NCI-H345 treated with DMSO at 0.1 percent for 48 hours (cell line): ENCODE results near the gene VRK3.
A peak's percentile ranks its signal among the peaks of the same experiment; 100 is the strongest.
"Not testable (repeated sequence)": the region's sequence is repeated elsewhere in the genome, so short reads cannot be mapped to it uniquely, and the experiment has no call there.

Source experiments
- DNase-seq: peaks from one replicate; lab custom pipeline; 2025; ENCODE audit not compliant: unreplicated experiment; lab: John Stamatoyannopoulos, UW

The VRK3 gene, protein sequence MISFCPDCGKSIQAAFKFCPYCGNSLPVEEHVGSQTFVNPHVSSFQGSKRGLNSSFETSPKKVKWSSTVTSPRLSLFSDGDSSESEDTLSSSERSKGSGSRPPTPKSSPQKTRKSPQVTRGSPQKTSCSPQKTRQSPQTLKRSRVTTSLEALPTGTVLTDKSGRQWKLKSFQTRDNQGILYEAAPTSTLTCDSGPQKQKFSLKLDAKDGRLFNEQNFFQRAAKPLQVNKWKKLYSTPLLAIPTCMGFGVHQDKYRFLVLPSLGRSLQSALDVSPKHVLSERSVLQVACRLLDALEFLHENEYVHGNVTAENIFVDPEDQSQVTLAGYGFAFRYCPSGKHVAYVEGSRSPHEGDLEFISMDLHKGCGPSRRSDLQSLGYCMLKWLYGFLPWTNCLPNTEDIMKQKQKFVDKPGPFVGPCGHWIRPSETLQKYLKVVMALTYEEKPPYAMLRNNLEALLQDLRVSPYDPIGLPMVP

DNA sequence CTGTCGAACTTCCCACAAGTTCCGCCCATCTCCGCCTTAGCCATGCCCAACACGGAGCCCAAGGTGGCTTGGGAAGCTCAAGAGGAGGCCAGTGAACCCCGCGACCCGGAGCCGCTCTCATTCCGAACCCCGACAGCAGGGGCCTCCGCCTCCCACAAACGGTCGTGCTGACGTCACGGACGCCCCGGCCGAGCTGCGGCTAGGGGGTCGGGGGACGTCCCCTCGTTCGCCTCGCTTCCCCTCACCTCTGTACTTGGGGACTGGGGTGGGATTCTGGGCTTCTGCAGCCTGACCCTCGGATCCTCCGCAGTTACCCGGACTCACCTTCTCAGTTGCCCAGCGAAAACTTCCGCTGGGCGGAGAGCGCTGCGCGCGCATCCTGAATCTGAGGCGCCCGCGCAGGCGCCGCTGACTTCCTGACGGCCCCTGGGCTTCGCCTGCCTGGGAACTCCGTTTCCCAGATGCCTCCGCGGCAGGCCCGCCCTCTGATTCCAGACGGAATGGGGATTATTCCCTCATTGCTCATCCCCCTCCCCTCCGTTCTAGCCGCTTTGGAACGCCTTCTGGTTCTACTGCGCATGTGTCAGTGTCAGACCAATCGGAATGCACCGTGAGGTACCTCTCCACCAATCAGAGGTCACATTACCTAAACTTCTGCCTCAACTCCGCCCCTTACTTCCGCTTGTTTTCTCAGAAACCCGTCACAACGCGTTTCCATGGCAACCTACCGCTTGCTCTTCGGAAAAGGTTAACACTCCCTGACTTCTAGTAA is at the start of gene VRK3:
Gene VRK3 (minus strand): TSS at position 351 of the 772 bp plus-strand sequence. CDS start 9,210 bp downstream, outside the sequence.
- DNase-seq, result peak; percentile 93

DNA sequence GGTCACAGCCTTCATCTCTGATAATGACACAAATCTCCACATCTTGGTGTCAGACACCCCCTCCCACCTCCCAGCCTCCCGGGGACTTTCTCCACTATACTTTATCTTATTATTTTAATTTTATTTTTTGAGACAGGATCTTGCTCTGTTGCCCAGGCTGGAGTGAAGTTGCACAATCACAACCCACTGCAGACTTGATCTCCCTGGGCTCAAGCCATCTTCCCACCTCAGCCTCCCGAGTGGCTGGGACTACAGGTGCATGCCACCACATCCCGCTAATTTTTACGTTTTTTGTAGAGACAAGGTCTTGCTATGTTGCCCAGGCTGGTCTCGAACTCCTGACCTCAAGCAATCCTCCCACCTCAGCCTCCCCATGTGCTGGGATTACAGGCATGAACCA is 43.2 kb upstream of the VRK3 start:
- not testable (repeated sequence) for DNase-seq

DNA sequence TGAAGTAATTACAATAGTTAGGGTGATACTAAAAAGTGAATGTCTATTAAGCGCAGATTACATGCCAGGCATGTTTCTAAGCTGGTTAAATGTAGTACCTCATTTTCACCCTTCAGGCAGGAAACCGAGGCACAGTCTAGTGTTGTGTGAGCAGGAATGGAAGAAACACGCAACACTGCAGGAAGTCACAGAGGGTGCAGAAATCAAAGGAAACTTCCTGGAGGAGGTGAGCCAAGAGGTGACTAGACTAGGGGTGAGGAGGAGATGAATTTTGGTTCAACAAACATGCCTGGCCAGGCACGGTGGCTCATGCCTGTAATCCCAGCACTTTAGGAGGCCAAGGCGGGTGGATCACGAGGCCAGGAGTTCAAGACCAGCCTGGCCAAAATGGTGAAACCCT is 42.4 kb upstream of the VRK3 start:
- DNase-seq, result no peak

DNA sequence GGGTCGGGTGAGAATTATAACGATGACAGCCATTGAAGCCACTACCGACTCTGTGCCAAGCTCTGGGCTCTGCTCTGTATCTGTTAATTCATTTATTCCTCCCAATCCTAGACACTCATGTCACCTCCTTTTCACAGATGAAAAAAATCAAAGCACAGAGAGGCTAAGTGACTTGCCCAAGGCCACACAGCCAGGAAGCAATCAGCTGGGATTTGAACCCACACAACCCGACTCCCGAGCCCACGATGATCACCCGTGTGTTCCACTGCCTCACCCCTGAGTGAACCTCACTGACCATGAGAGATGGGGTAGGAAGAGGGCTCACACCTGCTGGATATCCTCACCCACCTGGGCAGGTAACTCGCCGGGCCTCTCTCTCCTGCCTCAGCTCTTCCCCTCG is 40.8 kb upstream of the VRK3 start:
- DNase-seq, result no peak

DNA sequence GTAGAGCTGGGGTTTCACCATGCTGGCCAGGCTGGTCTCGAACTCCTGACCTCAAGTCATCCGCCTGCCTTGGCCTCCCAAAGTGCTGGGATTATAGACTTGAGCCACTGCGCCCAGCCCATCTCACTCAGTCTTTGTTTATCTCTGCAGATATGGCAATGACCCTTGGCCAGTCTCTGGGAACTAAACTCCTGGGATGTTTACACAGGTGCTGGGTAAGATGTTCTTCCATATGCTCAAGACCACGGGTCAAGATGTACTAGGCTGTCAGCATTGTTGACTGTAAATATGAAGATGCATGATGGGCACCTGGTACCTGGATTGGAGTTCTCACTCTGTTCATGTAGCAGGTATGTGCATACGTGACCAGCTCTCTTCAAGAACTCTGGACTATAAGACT is 36.5 kb upstream of the VRK3 start:
- DNase-seq, result no peak

DNA sequence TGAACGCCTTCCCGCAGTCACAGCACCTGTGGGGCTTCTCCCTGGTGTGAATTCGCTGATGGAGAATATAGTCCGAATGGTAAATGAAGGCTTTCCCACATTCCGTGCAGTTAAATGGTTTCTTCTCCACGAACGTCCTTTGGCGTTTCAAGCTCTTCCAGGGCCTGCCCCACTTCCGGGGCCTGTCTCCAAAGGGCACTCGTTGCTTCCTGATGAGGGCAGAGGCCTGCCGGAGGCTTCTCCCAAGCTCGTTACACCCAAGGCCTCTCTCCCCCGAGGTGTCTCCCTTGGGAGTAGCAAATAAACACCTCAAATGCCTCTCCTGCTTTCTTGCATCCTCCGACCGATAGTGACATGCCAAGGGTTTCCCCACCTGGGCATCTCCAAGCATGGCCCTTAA is 34.9 kb upstream of the VRK3 start:
- DNase-seq, result no peak

DNA sequence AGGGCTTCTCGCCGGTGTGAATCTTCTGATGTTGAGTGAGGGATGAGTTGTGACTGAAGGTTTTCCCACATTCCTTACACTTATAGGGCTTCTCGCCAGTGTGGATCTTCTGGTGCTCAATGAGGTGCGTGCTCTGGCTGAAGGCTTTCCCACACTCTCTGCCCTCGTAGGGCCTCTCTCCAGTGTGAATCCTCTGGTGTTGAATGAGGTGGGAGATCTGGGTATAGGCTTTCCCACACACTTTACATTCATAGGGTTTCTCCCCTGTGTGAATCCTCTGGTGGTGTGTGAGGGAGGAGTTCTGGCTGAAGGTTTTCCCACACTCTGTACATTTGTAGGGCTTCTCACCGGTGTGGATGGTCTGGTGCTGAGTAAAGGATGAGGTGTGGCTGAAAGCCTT is 33.9 kb upstream of the VRK3 start:
- no peak for DNase-seq

DNA sequence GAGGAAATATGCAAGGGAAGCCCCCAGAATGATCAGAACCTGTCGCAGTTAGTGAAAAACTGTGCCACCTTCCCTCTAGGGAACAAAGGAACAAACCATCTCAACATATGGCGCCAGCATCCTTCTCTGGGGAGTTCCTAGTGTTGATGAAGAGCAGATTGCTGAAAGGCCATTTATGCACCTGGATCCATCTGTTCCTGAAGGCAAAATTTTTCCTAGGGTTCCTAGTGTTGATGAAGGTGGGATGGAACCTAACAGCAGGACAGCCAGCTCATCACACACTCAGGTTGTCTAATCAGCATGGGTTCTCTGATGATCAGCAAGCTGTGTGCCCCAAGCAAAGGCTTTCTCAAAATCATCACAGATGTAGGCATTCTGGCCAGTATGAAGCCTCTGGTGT is 33.3 kb upstream of the VRK3 start:
- no peak for DNase-seq

DNA sequence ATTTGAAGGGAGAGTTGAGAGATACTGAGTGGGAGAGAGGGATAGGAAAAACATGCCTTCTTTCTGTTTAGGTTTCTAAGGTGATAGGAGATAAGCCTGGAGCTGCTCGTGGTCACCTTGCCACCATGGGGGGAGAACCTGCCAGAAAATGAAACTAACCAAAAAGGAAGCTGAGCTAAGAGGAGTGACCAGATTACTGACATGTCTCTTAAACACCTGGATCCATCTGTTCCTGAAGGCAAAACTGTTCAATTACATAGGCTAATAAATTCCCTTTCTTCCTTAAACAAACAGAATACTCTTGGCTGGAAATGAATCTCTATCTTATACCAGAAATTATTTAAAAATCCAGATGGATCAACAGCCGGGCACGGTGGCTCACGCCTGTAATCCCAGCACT is 27.9 kb upstream of the VRK3 start:
- no peak for DNase-seq

DNA sequence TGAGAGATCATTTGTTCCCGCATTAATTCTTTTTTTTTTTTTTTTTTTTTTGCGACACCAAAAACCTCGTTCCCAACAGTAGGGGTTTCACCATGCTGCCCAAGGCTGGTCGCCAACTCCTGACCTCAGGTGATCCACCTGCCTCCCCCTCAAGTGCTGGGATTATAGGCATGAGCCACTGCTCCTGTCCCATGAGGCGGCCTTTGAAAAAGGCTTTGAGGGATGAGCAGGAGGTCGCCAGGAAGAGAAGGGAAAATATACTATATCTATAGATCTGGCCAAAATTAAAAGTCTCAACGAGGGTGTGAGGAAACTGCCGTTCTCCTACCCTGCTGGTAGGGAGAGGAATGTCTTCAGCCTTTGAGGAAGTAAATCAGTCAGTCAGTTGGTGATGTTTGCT is 26.8 kb upstream of the VRK3 start:
- DNase-seq, result no peak

DNA sequence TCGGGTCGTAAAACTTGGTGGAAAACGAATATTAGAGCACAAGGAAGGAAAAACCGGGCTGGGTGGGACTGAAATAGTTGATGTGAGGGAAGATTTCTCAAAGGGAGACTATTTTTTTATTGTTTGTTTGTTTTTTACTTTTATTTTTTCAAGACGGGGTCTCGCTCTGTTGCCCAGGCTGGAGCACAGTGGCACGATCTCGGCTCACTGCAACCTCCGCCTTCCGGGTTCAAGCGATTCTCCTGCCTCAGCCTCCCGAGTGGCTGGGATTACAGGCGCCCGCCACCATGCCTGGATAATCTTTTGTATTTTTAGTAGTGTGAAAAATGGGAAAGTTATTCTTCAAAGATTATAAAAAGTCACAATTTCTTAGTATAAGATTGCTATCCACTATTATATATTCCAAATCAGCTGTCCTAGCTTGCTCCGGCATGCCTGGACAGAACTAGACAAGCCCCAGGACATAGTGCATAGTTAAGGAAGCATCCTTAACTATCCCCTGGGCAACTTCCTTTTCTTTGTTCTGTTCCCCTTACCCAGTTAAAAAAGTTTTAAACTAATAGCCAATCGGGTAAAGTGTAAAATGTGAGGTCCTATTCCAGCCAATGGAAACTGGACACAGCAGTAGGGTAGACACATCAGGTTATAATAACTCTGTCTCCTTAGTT is 26.2 kb upstream of the VRK3 start:
- DNase-seq, result not testable (repeated sequence)

DNA sequence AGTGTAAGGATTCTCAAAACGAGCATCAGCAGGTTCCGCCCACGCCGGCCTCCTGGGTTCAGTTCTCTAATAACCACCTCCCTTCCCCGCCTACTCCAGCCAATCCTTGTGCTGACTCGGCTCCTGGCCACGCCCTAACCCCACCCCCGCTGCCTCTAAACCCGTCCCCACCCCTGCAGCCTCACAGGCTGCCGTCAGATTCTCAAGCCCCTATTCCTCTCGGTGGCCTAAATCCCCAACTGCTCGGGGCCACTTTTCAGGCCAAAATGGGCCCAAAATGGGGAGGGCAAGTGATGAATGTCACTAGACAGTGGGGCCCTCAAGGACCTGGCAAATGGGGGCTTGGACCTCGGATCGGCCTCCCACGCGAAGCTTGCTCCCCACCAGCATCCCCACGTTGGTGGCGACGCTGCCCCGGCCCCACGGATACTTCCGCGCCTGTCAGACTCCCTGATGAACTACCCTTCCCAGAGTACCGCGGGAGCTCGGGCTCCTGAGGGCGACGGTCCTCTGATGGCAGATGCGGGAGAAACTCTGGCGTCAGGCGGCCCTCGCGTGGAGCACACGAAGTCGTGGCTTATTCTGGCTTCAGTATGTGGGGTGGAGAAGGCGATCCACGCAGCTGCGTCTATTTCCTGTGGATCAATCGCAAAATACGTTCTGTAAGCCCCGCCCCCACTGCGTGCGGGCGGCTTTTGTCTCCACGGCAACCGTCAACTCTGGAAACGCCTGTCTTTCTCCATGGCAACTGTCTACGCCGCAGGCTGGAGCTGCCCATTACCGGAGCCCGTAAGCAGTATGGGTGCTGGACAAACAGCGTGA is 25.4 kb upstream of the VRK3 start:
- peak; percentile 36 for DNase-seq

DNA sequence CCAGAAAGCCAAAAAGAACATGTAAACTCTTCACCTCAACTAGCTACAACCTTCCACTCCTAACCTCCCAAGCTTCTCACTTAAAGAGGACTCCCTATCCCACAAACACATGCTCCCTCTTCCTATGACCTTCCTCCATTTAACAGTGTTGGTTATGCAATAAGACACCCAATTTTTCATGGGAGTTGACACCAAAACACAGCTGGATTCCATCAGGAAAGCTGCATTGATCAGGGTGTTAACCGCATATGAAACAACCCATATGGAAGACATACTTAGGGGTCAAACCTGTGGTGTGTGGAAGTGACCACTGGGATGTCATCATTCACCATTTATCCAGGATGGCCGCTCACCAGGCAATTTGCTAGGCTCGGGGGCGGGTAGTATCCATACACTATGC is 22.5 kb upstream of the VRK3 start:
- no peak for DNase-seq

DNA sequence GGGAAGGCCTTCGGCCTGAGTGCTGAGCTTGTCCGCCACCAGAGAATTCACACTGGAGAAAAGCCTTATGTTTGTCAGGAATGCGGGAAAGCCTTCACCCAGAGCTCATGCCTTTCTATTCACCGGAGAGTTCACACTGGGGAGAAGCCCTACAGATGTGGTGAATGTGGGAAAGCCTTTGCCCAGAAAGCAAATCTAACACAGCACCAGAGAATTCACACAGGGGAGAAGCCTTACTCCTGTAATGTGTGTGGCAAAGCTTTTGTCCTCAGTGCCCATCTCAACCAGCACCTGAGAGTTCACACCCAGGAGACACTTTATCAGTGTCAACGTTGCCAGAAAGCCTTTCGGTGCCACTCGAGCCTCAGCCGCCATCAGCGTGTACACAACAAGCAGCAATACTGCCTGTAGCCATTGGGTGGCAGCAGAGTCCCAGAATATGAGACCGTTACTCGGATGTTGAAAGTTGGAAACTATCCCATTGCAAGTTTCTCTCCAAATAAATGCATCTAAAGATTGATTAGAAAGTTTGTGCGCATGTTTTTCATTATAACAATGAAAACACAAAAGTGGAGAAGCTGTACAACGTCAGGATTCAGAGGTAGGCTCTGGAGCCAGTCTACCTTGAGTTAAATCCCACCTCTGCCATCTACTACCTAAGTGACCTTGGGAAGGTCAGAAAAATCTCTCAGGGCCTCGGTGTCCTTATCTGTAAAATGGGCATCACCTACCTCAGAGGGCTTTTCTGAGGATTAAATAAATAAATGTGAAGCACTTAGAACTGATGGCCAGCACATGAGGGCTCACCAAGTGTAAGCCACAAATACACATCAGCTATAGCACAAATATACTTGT is 21.7 kb upstream of the VRK3 start:
- DNase-seq, result no peak

DNA sequence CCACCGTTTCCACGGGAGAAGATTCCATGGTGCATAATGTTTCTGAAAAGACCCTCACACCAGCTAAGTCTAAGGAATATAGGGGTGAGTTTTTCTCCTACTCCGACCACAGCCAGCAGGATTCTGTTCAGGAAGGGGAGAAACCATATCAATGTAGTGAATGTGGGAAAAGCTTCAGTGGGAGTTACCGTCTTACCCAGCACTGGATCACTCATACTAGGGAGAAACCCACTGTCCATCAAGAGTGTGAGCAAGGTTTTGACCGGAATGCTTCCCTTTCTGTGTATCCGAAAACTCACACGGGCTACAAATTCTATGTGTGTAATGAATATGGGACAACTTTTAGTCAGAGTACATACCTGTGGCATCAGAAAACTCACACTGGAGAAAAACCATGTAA is 19.8 kb upstream of the VRK3 start:
- DNase-seq, result no peak

DNA sequence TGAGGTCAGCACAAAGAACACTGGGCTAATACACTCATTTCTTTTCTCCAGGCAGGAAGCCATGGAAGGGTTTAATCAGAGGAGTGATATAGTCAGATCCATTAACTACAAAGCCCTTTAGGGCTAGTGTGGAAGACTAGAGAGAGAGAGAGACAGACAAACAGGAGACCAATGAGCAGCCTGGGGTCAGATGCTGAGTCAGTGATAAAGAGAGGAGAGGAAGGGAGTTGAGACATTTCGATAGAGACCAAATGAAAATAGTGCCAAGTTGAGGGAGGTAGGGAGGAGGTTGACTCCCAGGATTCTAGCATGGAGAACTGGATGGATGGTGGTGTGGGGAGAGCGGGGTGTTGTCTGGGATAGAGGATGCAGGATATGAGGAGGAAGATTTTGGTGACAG is 18.8 kb upstream of the VRK3 start:
- DNase-seq, result no peak

DNA sequence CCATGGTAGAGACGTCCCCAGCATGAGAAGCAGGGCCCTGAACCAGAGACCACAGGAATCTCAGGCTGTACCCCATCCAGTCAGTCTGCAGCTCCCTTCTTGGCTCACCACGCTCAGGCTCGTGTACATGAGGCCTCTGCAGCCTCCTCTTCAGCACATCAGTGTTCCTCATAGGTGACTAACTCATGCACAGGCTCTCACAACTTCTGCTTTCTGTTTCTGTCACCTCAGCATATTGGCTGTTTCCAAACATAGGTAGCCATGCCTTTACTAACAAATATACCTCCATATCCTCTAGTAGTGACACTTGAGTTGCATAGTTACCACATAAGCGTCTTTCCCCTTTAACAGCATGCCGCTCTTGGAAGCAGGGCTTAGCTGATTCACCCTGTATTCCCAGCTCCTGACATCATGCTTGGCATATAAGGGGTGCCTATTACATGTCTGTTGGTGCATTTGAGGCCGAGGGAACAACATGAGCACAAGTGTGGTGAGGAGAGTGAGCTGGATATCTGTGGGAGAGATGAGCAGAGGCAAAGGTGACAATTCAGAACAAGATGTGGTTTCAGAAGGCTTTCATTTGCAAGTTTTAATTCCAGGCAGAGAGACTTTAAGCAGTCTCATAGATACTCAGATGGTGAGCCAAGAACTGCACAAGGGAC is 17.3 kb upstream of the VRK3 start:
- no peak for DNase-seq

DNA sequence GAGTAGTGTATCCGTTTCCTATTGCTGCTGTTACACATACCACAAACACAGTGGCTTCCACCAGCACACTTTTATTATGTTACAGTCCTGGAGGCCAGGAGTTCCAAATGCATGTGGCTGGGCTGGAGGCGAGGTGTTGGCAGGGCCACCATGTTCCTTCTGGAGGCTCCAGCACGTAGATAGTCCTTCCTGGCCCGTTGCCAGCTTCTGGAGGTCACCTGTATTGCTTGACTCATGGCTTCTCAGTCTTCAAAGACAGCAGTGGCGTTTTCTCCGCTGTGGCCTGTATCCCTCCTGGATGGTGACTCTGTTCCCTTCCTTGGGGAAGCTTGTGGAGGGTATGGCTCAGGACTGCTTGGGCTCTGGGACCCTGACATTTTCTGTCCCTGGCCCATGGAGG is 15.8 kb upstream of the VRK3 start:
- DNase-seq, result no peak

DNA sequence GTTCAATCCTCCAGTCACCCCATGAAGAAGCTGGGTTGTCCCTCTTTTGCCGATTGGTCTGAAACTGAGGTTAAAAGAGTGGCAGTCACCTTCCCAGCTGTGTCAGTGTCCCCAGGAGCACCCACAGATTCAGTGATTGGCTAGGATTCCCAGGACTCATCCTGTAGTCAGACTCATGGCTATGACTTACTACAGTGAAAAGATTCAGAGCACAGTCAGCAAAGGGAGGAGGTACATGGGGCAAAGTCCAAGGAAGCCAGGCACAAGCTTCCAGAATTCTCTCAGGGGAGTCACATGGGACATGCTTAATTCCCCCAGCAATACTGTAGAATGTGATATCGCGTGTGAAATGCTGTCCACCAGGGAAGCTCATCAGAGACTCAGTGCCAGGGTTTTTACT is 14.8 kb upstream of the VRK3 start:
- no peak for DNase-seq
